Liver (tissue), 9 donors: ENCODE data around the gene FAM219A. TPM values are rescaled to one million over a fixed set of nuclear protein-coding genes. Genes with fewer than 3 reads are reported as not detected.

Source experiments
- DNase-seq: peaks from one replicate; pipeline ENCODE4 v3.0.0-alpha.2; 2017; ENCODE audit warnings: low spot score
- H3K27ac ChIP-seq, 2 donors: one replicate each; pipeline ENCODE4 v1.7.0; 2013; ENCODE audit warnings: inconsistent platforms in 2 of 2, low read length in 2 of 2, control low read depth in 1 of 2, low read depth in 1 of 2, mild to moderate bottlenecking in 1 of 2
- H3K27me3 ChIP-seq, 4 donors: one replicate each; pipeline versions ENCODE4 v1.6.1 to v1.7.0; 2013; ENCODE audit warnings: low read length in 3 of 4, inconsistent platforms in 1 of 4, mild to moderate bottlenecking in 1 of 4, moderate library complexity in 1 of 4; ENCODE audit not compliant: control insufficient read depth in 4 of 4, insufficient read depth in 4 of 4
- H3K36me3 ChIP-seq, 4 donors: one replicate each; pipeline versions ENCODE4 v1.6.1 to v1.7.0; 2013; ENCODE audit warnings: low read length in 3 of 4, mild to moderate bottlenecking in 3 of 4, low read depth in 1 of 4, moderate library complexity in 1 of 4; ENCODE audit not compliant: control insufficient read depth in 4 of 4, insufficient read depth in 3 of 4
- H3K4me1 ChIP-seq, 4 donors: one replicate each; pipeline versions ENCODE4 v1.6.1 to v1.7.0; 2013; ENCODE audit warnings: low read length in 3 of 4, mild to moderate bottlenecking in 3 of 4, moderate library complexity in 1 of 4; ENCODE audit not compliant: control insufficient read depth in 4 of 4, insufficient read depth in 4 of 4
- H3K4me3 ChIP-seq, 3 donors: one replicate each; pipeline versions ENCODE4 v1.6.1 to v1.7.0; 2013; ENCODE audit warnings: low read length in 3 of 3, control low read depth in 1 of 3, low read depth in 1 of 3, mild to moderate bottlenecking in 1 of 3
- H3K9ac ChIP-seq, 2 donors: one replicate each; pipeline ENCODE4 v1.7.0; 2013; ENCODE audit warnings: low read length in 2 of 2, mild to moderate bottlenecking in 2 of 2, moderate library complexity in 2 of 2, control low read depth in 1 of 2, low read depth in 1 of 2
- H3K9me3 ChIP-seq, 4 donors: one replicate each; pipeline versions ENCODE4 v1.6.1 to v1.7.0; 2013; ENCODE audit warnings: low read length in 3 of 4; ENCODE audit not compliant: control insufficient read depth in 4 of 4
- ATF3 ChIP-seq: IDR thresholded peaks from 2 replicates; pipeline ENCODE4 v1.6.1; 2016; ENCODE audit warnings: antibody characterized with exemption
- CTCF ChIP-seq: fragments of 150-350 bp; IDR thresholded peaks from 2 replicates; pipeline ENCODE4 v1.5.1; 2017; ENCODE audit warnings: improper control_type of control experiment, low read depth, low read length; ENCODE audit not compliant: missing input control
- EGR1 ChIP-seq, 2 donors: IDR thresholded peaks; 2 replicates each; pipeline ENCODE4 v1.6.1; 2016 to 2018; ENCODE audit warnings: antibody characterized with exemption in 2 of 2, low read depth in 2 of 2
- FOXA1 ChIP-seq: IDR thresholded peaks from 2 replicates; pipeline ENCODE4 v1.6.1; 2016; ENCODE audit warnings: antibody characterized with exemption
- FOXA2 ChIP-seq: IDR thresholded peaks from 2 replicates; pipeline ENCODE4 v1.6.1; 2016; ENCODE audit warnings: antibody characterized with exemption
- HNF4A ChIP-seq, 2 donors: conservative IDR thresholded peaks; 2 replicates each; pipeline ENCODE4 v1.6.1; 2016; ENCODE audit warnings: antibody characterized with exemption in 2 of 2, mild to moderate bottlenecking in 2 of 2
- HNF4G ChIP-seq: IDR thresholded peaks from 2 replicates; pipeline ENCODE4 v1.6.1; 2016; ENCODE audit warnings: antibody characterized with exemption
- JUND ChIP-seq, 2 donors: IDR thresholded peaks; 2 replicates each; pipeline ENCODE4 v1.6.1; 2016; ENCODE audit warnings: antibody characterized with exemption in 2 of 2
- MAX ChIP-seq: IDR thresholded peaks from 2 replicates; pipeline ENCODE4 v1.6.1; 2016; ENCODE audit warnings: antibody characterized with exemption
- NR2F2 ChIP-seq: IDR thresholded peaks from 2 replicates; pipeline ENCODE4 v1.6.1; 2016; ENCODE audit warnings: antibody characterized with exemption
- RAD21 ChIP-seq, 2 donors: IDR thresholded peaks; 2 replicates each; pipeline ENCODE4 v1.6.1; 2016; ENCODE audit warnings: antibody characterized with exemption in 2 of 2, mild to moderate bottlenecking in 2 of 2
- REST ChIP-seq: IDR thresholded peaks from 2 replicates; pipeline ENCODE4 v1.6.1; 2016; ENCODE audit warnings: antibody characterized with exemption, mild to moderate bottlenecking
- RXRA ChIP-seq, 2 donors: IDR thresholded peaks; 2 replicates each; pipeline ENCODE4 v1.6.1; 2017 to 2018; ENCODE audit warnings: antibody characterized with exemption in 2 of 2, mild to moderate bottlenecking in 1 of 2
- SP1 ChIP-seq: IDR thresholded peaks from 2 replicates; pipeline ENCODE4 v1.6.1; 2018; ENCODE audit warnings: antibody characterized with exemption, mild to moderate bottlenecking
- TAF1 ChIP-seq: conservative IDR thresholded peaks from 2 replicates; pipeline ENCODE4 v1.6.1; 2016; ENCODE audit warnings: antibody characterized with exemption, mild to moderate bottlenecking
- YY1 ChIP-seq: IDR thresholded peaks from 2 replicates; pipeline ENCODE4 v1.6.1; 2016; ENCODE audit warnings: antibody characterized with exemption, mild to moderate bottlenecking
- ZBTB33 ChIP-seq: IDR thresholded peaks from 2 replicates; pipeline ENCODE4 v1.6.1; 2016; ENCODE audit warnings: antibody characterized with exemption
- WGBS: extraction: QIAGEN DNeasy Blood & Tissue Kit; methylation state at CpG from one replicate; pipeline ENCODE4 v1.1.7; 2013; 5-methylcytosine and 5-hydroxymethylcytosine counted together
- polyA plus RNA-seq, 2 donors: library from polyadenylated mRNA; stranded (reverse) in 1 of 2; unstranded in 1 of 2; fragments of 200-250 nt in 1 of 2; fragments of >200 nt in 1 of 2; fragmentation: Nextera tagmentation in 1 of 2; extraction: Ambion mirVana in 1 of 2; gene quantifications; one replicate each; pipeline versions ENCODE4 v1.2.1 to v1.2.3, GENCODE V29; 2013 to 2015
- total RNA-seq, 2 donors: library from RNA; depleted of rRNA; stranded (reverse); fragments of >200 nt; gene quantifications; one replicate each; pipeline ENCODE4 v1.2.3, GENCODE V29; 2014
- donor health status: healthy.
- donor health status: healthy.
- donor health status: healthy.
- donor health status: healthy.
- donor health status: healthy.

FAM219A gene
- total and polyA plus RNA-seq, 4 donors, result 1.6 to 3.6 (median 2.4) TPM

- Histone ChIP-seq H3K9ac (no peak overlapping the region), H3K36me3 (no peaks in the 10 kb centered on the region), H3K4me1 (peaks cover 4 to 32% (median 23%) of the 10 kb centered on the region in 4 donors), H3K27ac (no peak overlapping the region), H3K27me3 (no peaks in the 10 kb centered on the region), H3K4me3 (no peak overlapping the region), H3K9me3 (no peaks in the 10 kb centered on the region)
- 93% methylated on average over 3 of the region's 3 CpGs for WGBS
- TF ChIP-seq JUND (IDR thresholded peaks at IDR 0.05) (no peak), EGR1 (IDR thresholded peaks at IDR 0.05; ENCODE audit: low read depth in 2 of 2) (no peak), ZBTB33 (no peak), HNF4G (no peak), CTCF (no peak), YY1 (no peak), REST (no peak), FOXA2 (no peak), MAX (no peak), FOXA1 (no peak), NR2F2 (no peak), TAF1 (no peak), SP1 (no peak), RAD21 (IDR thresholded peaks at IDR 0.05) (no peak), RXRA (IDR thresholded peaks at IDR 0.05) (no peak), ATF3 (no peak), HNF4A (conservative IDR thresholded peaks at IDR 0.05) (no peak)
- DNase-seq, result no peak
These were observed 75.5 kb downstream of the FAM219A start for GRCh38 chr9:34382879-34383278.

- no peak for DNase-seq
- TF ChIP-seq YY1, result no peak
- TF ChIP-seq RAD21 (IDR thresholded peaks at IDR 0.05), result no peak
- TF ChIP-seq FOXA2, result no peak
- TF ChIP-seq MAX, result no peak
- TF ChIP-seq ATF3, result no peak
- no peak for TF ChIP-seq HNF4A (conservative IDR thresholded peaks at IDR 0.05)
- TF ChIP-seq REST, result no peak
- no peak for TF ChIP-seq FOXA1
- TF ChIP-seq SP1, result no peak
- no peak for TF ChIP-seq CTCF
These were observed 76.3 kb downstream of the FAM219A start for GRCh38 chr9:34382054-34382453.

More at GRCh38 chr9:34382054-34382453, 76.3 kb downstream of the FAM219A start:
- 98% methylated on average over 5 of the region's 5 CpGs for WGBS
- no peak overlapping the region for H3K9ac ChIP-seq
- H3K27ac ChIP-seq, result no peak overlapping the region
- no peaks in the 10 kb centered on the region for H3K27me3 ChIP-seq
- H3K36me3 ChIP-seq, result no peaks in the 10 kb centered on the region
- H3K4me3 ChIP-seq, result no peak overlapping the region
- no peaks in the 10 kb centered on the region for H3K9me3 ChIP-seq
- peaks cover 4 to 36% (median 25%) of the 10 kb centered on the region in 4 donors for H3K4me1 ChIP-seq
